Measurements from ENCODE around the gene AKIRIN1. TPM values are rescaled to one million over a fixed set of nuclear protein-coding genes. Genes with fewer than 3 reads are reported as not detected.

Gene AKIRIN1
- total and polyA plus RNA-seq, 2 donors (not counting 1 experiment from before 2014, with no cell fraction given) = 41.0 to 66.7 TPM

Other genes starting within 250 kb of the AKIRIN1 start
- gene RRAGC, start 131.5 kb upstream of the AKIRIN1 start, total RNA-seq = 21.1 and 27.4 TPM in 2 replicates
- 47.2 and 53.4 TPM in 2 replicates for gene RRAGC, start 131.5 kb upstream of the AKIRIN1 start, polyA plus RNA-seq
- gene MYCBP, start 117.9 kb upstream of the AKIRIN1 start, total RNA-seq = 2.1 and 4.0 TPM in 2 replicates
- gene MYCBP, start 117.9 kb upstream of the AKIRIN1 start, polyA plus RNA-seq = 12.5 and 14.2 TPM in 2 replicates
- under 0.01 TPM in 1 of 2 replicates, not detected in the other for gene GJA9, start 109.7 kb upstream of the AKIRIN1 start, total RNA-seq
- 0.02 TPM in 1 of 2 replicates, not detected in the other for gene GJA9, start 109.7 kb upstream of the AKIRIN1 start, polyA plus RNA-seq
- gene RHBDL2, start 49.4 kb upstream of the AKIRIN1 start, total RNA-seq = 0.26 and 1.5 TPM in 2 replicates
- 0.58 and 1.2 TPM in 2 replicates for gene RHBDL2, start 49.4 kb upstream of the AKIRIN1 start, polyA plus RNA-seq
- gene NDUFS5, start 35.1 kb downstream of the AKIRIN1 start, total RNA-seq = 452 and 501 TPM in 2 replicates
- 572 and 783 TPM in 2 replicates for gene NDUFS5, start 35.1 kb downstream of the AKIRIN1 start, polyA plus RNA-seq
- gene MACF1, start 213.4 kb downstream of the AKIRIN1 start, total RNA-seq = 265 and 414 TPM in 2 replicates
- gene MACF1, start 213.4 kb downstream of the AKIRIN1 start, polyA plus RNA-seq = 110 and 178 TPM in 2 replicates

Data from fibroblast of lung (primary cell).